ENCODE data around the gene ACP6.
"Not testable (repeated sequence)": the region's sequence is repeated elsewhere in the genome, so short reads cannot be mapped to it uniquely, and the experiment has no call there.

Gene ACP6

DNA sequence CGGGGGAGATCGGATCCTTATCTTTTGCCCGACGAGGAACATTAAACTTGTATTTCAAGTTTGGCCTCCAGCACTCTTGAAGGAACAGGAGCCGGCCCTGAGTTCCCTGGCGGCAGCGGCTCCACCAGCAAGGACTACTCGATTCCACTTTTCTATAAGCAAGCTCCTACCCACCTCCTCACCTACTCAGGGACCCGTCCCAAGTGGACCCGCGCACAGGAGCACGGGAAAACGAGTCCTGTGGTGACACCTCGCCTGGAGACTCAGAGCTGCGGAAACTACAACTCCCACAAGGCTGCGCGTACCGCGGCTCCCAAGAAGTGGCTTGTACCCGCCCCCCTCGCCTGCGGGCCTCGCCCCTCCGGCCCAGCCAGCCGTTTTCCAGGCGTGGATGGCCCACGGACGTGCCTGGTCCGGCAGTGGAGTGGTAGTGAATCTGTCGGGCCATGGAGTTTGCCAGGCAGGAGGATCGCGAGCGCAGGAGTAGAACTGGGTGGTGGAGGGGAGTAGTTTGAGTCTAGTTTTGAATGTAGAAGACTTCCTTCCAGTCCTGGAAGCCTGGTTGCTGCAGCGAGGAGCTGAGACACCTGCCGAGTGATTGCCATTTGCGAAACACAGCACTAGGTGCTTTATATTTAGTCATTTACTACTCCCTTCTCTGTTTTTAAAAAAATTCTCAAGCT lies at the start of gene ACP6:
Gene ACP6, minus strand, starts transcription at position 206 of the 683 bp plus-strand sequence. CDS start 476 bp downstream, outside the sequence.
- peak; percentile 93 for DNase-seq

DNA sequence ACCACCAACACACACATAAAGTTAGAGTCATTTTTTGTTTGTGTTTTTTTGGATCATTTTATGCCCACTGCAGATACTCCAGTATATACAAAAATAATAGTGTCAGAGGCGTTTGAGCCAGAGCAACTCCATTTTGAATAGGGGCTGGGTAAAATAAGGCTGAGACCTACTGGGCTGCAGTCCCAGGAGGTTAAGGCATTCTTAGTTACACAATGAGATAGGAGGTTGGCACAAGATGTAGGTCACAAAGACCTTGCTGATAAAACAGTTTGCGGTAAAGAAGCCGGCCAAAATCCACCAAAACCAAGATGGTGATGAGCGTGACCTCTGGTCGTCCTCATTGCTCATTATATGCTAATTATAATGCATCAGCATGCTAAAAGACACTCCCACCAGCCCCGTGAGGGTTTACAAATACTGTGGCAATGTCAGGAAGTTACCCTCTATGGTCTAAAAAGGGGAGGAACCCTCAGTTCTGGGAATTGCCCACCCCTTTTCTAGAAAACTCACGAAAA lies 49.4 kb upstream of the ACP6 start:
- DNase-seq: no peak

DNA sequence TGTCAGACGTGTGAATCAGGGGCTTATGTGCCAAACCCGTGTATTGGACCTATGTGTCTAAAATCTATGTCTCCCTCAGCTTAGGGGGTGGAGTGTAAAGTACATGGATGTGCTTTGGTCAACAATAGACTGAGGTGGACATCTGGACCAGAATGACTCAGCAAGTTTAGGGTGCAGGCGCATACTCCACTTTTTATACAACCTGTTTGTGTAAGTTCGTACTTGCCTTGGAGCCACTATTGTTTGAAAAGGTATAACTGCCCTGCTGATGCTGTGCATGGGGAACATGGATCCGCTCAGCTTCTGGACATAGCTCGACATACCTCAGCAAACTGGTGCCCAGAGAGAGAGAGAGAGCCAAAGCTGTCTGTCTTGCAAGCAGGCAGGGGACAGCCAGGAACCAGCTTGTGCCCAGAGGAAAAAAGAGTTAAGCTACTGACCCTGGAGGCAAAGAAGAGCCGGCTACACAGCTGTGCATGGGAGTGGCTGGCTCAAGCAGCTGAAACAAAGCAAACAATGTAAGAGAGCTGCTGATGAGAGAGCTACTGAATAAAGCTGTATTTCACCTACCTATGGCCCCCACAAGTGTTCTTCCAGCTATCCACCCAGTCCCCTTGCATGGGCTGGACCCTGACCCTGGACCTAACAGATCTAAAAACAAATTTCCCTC lies 48.8 kb upstream of the ACP6 start:
- no peak for DNase-seq

DNA sequence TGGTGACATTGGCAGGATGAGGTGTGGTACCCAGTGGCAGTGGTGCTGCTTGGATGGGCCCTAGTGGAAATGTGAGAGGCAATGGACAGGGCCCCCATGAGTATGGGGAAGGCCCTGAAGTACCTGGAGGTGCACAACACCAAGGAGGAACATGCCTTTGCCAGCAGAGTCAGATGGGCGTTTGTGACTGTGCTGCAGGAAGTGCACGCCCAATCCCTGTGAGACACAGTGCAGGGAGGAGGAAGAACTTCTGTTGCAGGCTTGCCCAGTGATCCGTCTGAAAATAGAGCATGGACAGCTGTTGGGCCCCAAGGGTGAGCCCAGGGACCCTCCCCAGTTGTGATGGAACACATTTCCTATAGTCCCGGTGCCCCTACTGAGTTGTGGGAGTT lies 47.4 kb upstream of the ACP6 start:
- no peak for DNase-seq

DNA sequence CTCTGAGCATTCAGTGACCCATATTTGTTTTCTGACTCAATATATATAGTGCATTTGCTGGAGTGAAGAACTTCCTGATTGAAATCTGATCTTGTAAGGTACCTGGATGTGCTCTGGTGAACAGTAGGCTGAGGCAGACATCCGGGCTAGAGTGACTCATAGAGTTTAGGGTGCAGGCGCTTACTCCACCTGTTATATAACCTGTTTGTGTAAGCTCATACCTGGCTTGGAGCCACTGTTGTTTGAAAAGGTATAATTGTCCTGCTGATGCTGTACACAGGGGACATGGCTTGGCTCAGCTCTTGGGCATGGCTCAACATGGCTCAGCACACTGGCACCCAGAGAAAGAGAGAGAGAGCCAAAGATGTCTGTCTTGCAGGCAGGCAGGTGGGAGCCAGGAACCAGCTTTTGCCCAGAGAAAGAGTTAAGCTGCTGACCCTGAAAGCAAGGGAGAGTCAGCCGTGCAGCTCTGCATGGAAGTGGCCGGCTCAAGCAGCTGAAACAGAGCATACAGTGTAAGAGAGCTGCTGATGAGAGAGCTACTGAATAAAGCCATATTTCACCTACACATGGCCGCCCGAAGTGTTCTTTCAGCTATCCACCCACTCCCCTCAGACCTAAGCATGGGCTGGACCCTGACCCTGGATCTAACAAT lies 46.9 kb upstream of the ACP6 start:
- no peak for DNase-seq

DNA sequence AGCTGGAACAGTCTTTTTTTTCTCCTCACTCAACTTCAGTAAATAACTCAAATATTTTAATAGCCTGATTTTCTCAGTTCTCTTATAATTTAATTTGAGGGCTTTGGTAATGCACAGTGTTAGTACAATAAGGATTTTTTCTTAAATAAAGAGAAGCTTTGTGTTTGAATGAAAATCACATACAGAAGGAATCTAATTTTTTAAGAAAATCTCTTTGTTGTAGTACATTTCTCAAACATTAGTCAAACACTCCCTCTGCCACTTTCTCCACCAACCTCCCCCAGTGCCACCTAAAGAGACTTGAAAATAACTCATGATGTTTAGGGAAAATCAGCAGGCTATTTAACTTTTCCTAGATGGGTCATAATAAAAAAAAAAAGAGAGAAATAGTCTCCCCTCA lies 42.3 kb upstream of the ACP6 start:
- DNase-seq: no peak

DNA sequence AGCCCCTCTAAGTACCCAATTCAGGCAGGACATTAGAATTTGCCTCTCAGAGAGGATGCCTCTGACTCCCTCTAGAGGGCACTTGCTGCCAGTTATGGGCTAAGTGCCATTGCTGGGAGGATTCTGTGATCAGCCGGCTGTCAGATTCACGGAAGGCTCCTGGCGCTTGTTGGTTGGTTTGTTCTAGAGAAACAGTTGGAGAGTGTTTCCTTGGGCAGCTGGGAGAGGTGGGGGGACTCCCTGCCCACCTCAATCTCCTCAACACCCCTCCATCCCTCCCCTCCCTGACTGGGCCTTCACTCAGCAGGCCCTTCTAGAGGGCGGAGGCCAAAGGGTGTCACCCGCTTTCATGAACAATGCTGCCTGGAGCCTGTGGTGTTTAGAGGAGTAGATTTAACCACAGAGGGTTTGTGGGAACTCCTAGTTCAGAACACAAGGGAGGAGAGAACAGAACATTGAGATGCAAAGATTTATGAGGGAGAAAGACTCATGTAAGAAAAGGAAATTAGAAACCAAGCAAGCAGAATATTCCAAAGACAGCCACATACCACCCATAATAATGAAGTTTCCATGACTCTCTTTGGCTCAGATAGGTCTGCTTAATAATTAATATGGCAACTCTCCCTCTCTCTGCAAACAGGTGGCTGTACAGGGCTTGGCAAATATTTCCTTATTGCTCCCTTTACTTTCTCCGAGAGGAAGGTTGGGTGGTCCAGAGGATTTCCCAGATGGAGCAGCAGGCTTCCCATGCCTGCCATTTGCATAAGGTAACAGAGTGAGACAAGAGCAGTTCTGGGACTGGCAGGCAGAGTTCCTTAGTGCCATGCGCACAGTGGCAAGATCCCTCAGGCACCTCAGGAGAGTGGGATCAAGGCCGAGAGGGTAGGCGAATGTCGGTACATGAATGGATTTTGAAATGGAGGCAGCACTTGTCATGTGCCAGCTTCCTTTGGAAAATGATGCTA lies 30.0 kb upstream of the ACP6 start:
- DNase-seq: peak; percentile 63

DNA sequence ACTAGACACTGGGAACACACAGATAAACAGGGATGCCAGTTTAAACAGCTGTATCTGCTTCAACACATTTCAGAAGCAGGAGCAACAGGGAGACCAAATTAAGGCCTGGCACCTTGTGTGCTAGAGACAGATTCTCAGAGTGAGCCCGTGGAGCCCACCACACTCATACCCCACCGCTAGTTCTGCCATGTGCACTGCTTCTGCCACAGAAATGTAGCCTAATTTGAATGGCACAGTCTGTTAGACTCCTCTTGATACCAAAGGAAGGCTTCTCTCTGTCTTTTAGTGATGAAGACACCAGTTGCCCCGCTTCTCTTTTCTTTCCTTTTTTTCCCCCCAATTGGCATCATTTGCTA lies 29.3 kb upstream of the ACP6 start:
- DNase-seq: no peak

DNA sequence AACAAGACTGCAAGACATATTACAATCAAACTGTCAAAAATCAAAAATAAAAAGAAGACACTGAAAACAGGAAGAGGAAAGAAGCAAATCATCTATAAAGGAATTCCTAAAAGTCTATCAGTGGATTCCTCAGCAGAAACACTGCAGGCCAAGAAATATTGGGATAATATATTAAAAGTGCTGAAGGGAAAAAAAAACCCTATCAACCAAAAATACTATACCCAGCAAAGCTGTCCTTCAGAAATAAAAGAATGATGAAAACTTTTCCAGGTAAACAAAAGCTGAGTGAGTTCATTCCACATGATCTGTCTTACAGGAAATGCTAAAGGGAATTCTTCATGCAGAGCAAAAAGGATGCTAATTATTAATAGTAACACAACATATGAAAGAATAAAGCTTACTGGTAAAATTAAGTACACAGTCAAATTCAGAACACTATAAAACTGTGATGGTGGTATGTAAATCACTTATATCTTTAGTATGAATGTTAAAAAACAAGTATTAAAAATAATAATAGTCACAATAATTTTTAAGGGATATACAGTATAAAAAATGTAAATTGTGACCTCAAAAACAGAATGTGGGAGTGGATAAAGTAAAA lies 12.9 kb upstream of the ACP6 start:
- DNase-seq: no peak

DNA sequence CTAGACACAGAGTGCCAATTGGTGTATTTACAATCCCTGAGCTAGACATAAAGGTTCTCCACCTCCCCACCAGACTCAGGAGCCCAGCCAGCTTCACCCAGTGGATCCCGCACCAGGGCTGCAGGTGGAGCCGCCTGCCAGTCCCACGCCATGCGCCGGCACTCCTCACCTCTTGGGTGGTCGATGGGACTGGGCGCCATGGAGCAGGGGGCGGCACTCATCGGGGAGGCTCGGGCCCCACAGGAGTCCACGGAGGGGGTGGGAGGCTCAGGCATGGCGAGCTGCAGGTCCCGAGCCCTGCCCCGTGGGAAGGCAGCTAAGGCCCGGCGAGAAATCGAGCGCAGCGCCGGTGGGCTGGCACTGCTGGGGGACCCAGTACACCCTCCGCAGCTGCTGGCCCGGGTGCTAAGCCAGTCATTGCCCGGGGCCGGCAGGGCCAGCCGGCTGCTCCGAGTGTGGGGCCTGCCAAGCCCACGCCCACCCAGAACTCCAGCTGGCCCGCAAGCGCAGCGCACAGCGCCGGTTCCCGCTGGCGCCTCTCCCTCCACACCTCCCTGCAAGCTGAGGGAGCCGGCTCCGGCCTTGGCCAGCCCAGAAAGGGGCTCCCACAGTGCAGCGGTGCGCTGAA lies 10.4 kb upstream of the ACP6 start:
- DNase-seq: not testable (repeated sequence)

DNA sequence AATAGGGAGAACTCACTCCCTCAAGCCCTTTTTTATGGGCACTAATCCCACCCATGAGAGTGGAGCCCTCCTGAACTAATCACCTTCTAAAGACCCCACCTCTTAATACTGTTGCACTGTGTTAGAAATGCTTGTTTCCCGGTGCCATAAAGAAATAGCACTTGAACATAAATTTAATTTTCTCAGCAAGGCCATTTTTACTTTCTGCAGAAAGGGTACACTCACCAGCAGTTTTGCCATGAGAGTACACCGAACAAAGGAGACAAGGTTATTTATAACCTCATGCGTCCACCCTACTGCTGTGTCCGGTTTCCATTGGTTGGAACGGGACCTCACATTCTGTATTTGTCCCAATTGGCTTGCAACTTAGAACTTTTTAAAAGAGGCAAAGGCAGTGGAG lies 7.4 kb upstream of the ACP6 start:
- DNase-seq: not testable (repeated sequence)

DNA sequence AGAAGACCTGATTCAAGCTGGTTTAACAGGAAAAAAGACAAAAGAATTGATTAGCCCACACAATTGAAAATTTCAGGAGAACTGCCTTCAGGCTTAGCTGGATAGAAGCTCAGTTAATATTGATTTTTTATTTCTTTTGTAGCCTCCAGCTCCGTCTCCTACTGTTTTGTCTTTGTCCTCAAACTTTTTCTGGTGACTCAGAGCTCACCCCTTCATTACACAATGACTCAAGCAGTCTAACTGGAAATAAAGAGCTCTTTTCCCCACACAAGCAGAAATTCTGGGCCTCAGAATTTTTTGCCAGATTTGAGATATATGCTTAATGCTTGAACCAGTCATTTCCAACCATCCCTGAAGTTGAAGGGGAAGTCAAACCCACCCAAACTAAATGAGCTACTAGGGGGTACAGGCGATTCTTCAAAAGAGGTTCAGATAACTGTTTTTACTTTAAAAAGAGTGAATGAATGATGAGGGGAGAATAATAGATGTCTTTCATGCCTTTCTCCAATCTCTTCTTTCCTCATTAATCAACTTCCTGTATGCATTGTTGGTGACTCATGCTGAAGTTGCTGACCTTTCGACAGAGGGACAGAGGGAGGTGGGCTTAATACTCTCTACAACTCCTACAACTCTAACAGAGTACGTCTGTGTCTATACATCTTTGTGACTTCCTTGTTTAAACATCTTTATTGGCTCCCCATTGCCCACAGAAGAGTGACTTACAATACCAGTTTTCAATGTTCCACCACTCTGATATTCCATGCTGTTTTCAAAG lies 6.2 kb upstream of the ACP6 start:
- no peak for DNase-seq

DNA sequence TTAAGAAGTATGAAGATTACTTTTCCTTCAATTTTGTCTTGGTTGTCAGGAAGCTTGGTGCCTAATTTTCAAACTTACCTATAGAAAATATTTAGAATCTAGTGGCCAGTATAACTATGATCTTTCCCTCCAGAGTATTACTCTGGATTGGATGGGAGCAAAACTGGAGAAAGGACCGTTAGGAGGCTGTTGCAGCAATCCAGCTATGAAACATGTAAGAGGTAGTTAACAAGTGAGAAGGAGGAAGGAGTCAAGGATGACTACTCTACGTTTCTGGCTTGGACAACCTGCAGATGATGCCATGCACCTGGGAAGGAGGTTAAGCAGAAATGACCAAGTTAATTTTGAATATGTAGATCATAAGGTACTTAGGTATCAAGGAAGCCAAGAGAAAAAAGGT lies 3.5 kb upstream of the ACP6 start:
- no peak for DNase-seq

DNA sequence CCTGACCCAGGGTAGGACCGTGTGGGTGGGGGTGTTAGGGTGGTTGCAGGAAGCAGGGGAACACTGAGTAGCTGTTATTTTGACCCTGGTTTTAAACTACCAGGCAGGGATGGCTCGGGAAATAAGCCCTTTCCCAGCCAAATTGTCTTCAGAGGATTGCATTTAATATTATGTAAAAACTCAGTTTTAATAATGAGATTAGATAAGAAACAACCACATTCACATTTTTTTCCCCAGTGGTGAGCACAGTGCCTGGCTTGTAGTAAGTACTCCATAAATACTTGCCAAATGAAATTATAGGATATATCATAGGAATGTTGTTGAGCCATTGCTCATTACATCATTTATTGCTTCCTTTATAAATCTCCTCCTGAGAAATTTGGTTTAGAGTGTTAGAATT lies 3.1 kb upstream of the ACP6 start:
- DNase-seq: no peak

DNA sequence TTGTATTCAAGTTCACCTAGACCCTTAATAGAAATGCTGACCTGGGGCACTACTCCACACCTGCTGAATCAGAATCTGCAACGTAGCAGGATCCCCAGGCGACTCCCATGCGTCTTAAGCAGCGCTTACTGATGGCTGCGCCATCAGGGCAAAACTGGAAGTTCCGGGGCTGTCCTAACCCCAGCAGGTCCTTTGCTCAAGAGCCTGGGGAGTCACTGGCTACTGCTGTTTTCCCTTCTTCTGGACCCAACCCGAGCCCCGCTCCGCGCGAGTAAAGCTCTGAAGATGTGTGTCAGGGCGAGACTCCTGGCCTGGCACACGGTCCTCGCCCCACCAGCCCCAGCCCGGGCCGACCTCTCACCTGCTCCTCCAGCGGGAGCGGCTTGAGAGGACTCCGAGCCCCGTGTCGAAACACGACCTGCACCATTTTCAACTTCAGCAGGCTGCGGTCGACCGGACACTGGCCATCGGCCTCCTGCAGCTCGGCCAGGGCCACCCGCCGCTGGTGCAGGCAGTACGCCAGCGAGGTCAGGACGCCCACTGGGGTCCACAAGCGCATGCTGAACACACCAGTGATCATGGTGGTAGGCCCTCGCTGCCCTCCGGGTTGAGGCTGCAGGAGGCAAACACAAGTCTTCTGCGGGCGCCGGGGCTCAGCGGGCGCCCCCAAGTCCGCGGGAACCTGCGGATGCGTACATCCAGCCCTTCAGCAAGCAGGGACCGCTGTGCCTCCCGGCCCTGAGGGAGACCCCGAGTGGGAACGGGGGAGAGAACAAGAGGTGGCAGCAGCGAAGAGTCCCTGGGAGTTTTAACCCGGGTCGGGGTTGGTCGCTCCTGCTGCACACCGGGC lies 630 bp downstream of the ACP6 start:
- peak; percentile 57 for DNase-seq

DNA sequence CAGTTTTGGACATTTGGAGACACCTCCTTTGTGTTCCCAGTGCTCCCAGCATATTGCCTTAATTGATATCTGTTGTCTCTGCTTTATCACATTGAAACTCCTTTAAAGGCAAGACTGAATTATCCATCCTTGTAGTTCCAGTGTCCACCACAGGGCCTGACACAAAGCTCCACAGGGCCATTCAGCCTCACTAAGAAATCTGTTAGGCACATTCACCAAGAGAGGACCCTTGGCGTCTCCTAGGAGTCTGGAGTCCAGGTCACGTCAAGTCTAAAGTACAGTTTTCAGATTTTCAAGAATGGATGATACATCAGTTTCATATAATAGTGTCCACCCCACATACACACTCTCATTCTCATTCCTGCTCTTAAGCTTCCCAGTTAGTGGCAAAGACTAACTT lies 4.8 kb downstream of the ACP6 start:
- DNase-seq: no peak

DNA sequence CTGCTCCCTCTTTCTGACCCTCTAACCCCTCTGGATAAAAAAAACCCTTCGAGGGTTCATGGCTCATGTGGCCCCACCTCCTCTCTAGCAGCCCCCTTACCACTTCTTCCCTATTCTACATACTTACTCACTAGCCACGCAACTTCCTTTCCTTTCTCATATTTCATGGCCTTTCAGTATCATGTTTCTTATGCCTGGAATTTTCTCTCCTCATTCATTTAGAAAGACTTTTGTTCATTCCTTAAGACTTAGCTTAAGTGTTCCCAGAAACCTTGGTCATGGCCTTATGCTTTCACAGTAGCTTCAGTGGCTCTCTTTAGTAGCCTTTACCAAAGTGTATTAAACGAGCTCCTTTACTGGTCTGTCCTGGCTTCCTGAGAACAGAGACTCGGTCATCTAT lies 6.1 kb downstream of the ACP6 start:
- DNase-seq: no peak

DNA sequence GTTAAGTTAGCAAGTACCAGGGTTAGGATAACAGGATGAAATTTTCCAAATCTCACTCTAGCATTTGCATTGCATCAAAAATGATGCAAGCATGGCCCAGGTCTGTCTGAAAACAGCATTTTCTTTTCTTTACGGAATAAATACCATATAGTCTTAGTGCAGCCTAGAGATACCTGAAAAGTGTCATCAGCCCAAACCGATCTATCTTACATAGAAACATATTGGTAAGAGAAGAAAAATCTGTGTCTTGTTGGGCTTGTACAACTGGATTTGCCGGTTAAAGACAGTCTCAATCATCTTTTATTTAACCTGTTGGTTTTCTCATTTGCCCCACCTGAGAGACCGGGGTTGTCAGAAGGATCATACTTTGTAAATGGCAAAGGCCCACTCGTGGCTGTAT lies 15.8 kb downstream of the ACP6 start:
- no peak for DNase-seq

DNA sequence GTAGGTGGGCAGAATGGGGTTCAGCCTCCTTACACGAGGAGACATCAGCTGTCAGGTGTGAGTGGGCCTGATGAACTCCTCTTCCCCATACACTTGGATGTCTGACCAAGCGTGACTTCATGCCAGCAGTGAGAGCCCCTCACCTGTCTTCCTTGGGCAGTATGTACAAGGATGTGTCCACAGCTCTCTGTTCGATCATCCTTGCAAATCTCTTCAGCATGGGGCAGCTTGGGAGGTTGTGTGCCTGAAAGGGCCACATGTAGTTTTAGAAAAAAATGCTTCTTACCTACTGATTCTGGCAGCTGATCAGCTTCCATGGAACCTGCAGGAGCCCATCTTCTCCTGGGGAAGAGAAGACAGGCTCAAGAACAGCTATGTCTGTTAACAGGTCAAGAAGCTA lies 18.0 kb downstream of the ACP6 start:
- DNase-seq: no peak

DNA sequence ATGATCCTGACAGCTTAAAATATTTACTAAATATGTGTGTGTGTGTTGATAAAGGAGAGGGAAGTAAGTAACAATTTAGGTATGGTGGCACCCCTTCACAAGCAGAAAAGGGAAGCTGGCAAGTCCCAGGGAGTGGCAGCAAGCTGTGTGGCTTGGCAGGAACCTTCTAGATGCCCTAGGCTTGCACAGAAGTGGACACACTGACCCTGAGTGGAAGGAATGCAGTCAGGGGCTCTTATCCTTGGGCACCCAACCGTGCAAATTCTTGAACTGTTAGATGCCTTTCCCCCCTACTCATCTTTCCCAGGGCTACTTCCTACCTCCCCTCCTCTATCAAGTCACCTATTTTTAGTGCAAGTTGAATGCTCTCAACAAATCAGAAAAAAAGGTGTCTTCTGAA lies 18.9 kb downstream of the ACP6 start:
- DNase-seq: no peak
